SK-N-SH (cell line): ENCODE data around the gene NAP1L5. TPM values are rescaled to one million over a fixed set of nuclear protein-coding genes. Genes with fewer than 3 reads are reported as not detected.

Experiments
- CTCF ChIA-PET: fragments of 300-600, 350-600 bp; formaldehyde crosslinking; extraction: SDS; loops from one replicate; lab custom pipeline; 2021; lab: Yijun Ruan, JAX
- POLR2A ChIA-PET: fragments of 350-600 bp; sonication (Branson Sonifier 250); formaldehyde crosslinking; extraction: SDS; loops from one replicate; lab custom pipeline; 2020; ENCODE audit warnings: antibody characterized with exemption, inconsistent platforms; lab: Yijun Ruan, JAX
- DNase-seq: peaks from one replicate; pipeline ENCODE4 v3.0.0; 2012
- H2AFZ ChIP-seq: fragments of 200-600 bp; sonication (generic); 2 replicates; pipeline ENCODE4 v1.8.1; 2016; ENCODE audit warnings: antibody characterized with exemption, mild to moderate bottlenecking, low read depth
- H3F3A ChIP-seq: fragments of 200-600 bp; sonication (generic); replicated peaks from 2 replicates; pipeline ENCODE3; 2016; ENCODE audit warnings: antibody characterized with exemption, mild to moderate bottlenecking; ENCODE audit not compliant: insufficient read depth
- H3K27ac ChIP-seq, 2 experiments: fragments of 200-500 bp in 1 of 2; fragments of 200-600 bp in 1 of 2; sonication (Bioruptor generic) in 1 of 2; sonication (generic), shearing (Covaris generic) in 1 of 2; 2 replicates each; pipeline versions ENCODE4 v1.5.1 to v1.6.1; 2014 to 2016; ENCODE audit warnings: low read depth in 2 of 2, inconsistent platforms in 1 of 2, low read length in 1 of 2, mild to moderate bottlenecking in 1 of 2, mixed read lengths in 1 of 2
- H3K27me3 ChIP-seq: fragments of 200-600 bp; sonication (generic), shearing (Covaris generic); 2 replicates; pipeline ENCODE4 v1.6.1; 2016; ENCODE audit warnings: mixed run types; ENCODE audit not compliant: insufficient read depth
- H3K36me3 ChIP-seq, 2 experiments: fragments of 200-500 bp in 1 of 2; fragments of 200-600 bp in 1 of 2; sonication (Bioruptor generic) in 1 of 2; sonication (generic) in 1 of 2; replicated peaks in 1 of 2; 2 replicates each; pipeline versions ENCODE3 to v1.5.1; 2014 to 2016; ENCODE audit warnings: low read length in 1 of 2, mild to moderate bottlenecking in 1 of 2; ENCODE audit not compliant: insufficient read depth in 2 of 2, control insufficient read depth in 1 of 2
- H3K4me1 ChIP-seq, 2 experiments: fragments of 200-500 bp in 1 of 2; fragments of 200-600 bp in 1 of 2; sonication (Bioruptor generic) in 1 of 2; sonication (generic), shearing (Covaris generic) in 1 of 2; 2 replicates each; pipeline versions ENCODE4 v1.5.1 to v1.6.1; 2014 to 2016; ENCODE audit warnings: low read depth in 1 of 2, low read length in 1 of 2, mixed run types in 1 of 2; ENCODE audit not compliant: insufficient read depth in 2 of 2, control insufficient read depth in 1 of 2
- H3K4me2 ChIP-seq: fragments of 200-600 bp; sonication (generic), shearing (Covaris generic); 2 replicates; pipeline ENCODE4 v1.6.1; 2017; ENCODE audit warnings: mixed run types
- H3K4me3 ChIP-seq, 2 experiments: fragments of 200-500 bp in 1 of 2; fragments of 200-600 bp in 1 of 2; sonication (Bioruptor generic) in 1 of 2; sonication (generic), shearing (Covaris generic) in 1 of 2; 2 replicates each; pipeline versions ENCODE4 v1.5.1 to v1.8.1; 2014 to 2016; ENCODE audit warnings: low read depth in 2 of 2, inconsistent platforms in 1 of 2, low read length in 1 of 2, mild to moderate bottlenecking in 1 of 2, mixed read lengths in 1 of 2, moderate library complexity in 1 of 2
- H3K79me2 ChIP-seq: fragments of 200-600 bp; sonication (generic); 2 replicates; pipeline ENCODE4 v1.8.1; 2017; ENCODE audit warnings: mild to moderate bottlenecking; ENCODE audit not compliant: insufficient read depth
- H3K9ac ChIP-seq: fragments of 200-600 bp; sonication (generic); 2 replicates; pipeline ENCODE4 v1.6.1; 2017; ENCODE audit warnings: mixed run types
- H3K9me2 ChIP-seq: fragments of 200-600 bp; sonication (generic); 2 replicates; pipeline ENCODE4 v1.6.1; 2017; ENCODE audit warnings: mixed run types
- H3K9me3 ChIP-seq: fragments of 200-600 bp; sonication (generic); 2 replicates; pipeline ENCODE4 v1.6.1; 2017; ENCODE audit warnings: mixed run types, mild to moderate bottlenecking, moderate library complexity
- H4K20me1 ChIP-seq: fragments of 200-600 bp; sonication (generic); 2 replicates; pipeline ENCODE4 v1.6.1; 2017; ENCODE audit warnings: mild to moderate bottlenecking, mixed run types; ENCODE audit not compliant: insufficient read depth
- EZH2phosphoT487 ChIP-seq: fragments of 200-600 bp; sonication (generic); IDR thresholded peaks from 2 replicates; pipeline ENCODE4 v1.6.1; 2017; ENCODE audit warnings: low read depth, mixed run types, mild to moderate bottlenecking, antibody characterized with exemption, moderate library complexity, borderline replicate concordance
- FOXM1 ChIP-seq: IDR thresholded peaks from 2 replicates; pipeline ENCODE4 v1.4.0; 2012; ENCODE audit warnings: low read depth, mild to moderate bottlenecking
- GABPA ChIP-seq: IDR thresholded peaks from 2 replicates; pipeline ENCODE4 v1.4.0; 2012; ENCODE audit warnings: low read depth, mild to moderate bottlenecking
- JUND ChIP-seq: IDR thresholded peaks from 2 replicates; pipeline ENCODE4 v1.4.0; 2012
- MXI1 ChIP-seq: IDR thresholded peaks from 2 replicates; pipeline ENCODE4 v1.6.1; 2012; ENCODE audit warnings: mild to moderate bottlenecking, low read depth, low read length, improper control_type of control experiment
- RAD21 ChIP-seq: IDR thresholded peaks from 2 replicates; pipeline ENCODE4 v1.6.1; 2012; ENCODE audit warnings: mild to moderate bottlenecking, low read length
- RFX5 ChIP-seq: IDR thresholded peaks from 2 replicates; pipeline ENCODE4 v1.6.1; 2012; ENCODE audit warnings: mild to moderate bottlenecking, improper control_type of control experiment, low read length
- RXRA ChIP-seq: IDR thresholded peaks from 2 replicates; pipeline ENCODE4 v1.4.0; 2012; ENCODE audit warnings: low read depth, mild to moderate bottlenecking, borderline replicate concordance
- SIN3A ChIP-seq: IDR thresholded peaks from 2 replicates; pipeline ENCODE4 v1.6.1; 2012; ENCODE audit warnings: low read depth, mild to moderate bottlenecking, low read length, moderate library complexity, borderline replicate concordance
- SMC3 ChIP-seq: IDR thresholded peaks from 2 replicates; pipeline ENCODE4 v1.6.1; 2012; ENCODE audit warnings: low read depth, low read length, improper control_type of control experiment
- WGBS: methylation state at CpG from one replicate; pipeline ENCODE4 v1.1.6; 2017; ENCODE audit warnings: low lambda C conversion rate; 5-methylcytosine and 5-hydroxymethylcytosine counted together
- polyA plus RNA-seq, 3 experiments: library from polyadenylated mRNA; depleted of rRNA; stranded (reverse); fragments of >200 nt; gene quantifications; 2 replicates each; pipeline ENCODE4 v1.2.3, GENCODE V29; 2012
- TF ChIP-seq, protein P1 (sequence below): IDR thresholded peaks from 2 replicates; pipeline ENCODE4 v1.6.1; 2012; ENCODE audit warnings: mild to moderate bottlenecking, low read depth, low read length, moderate library complexity
- TF ChIP-seq, protein P2 (sequence below): IDR thresholded peaks from 2 replicates; pipeline ENCODE4 v1.4.0; 2012; ENCODE audit warnings: low read depth, borderline replicate concordance

Gene NAP1L5
- polyA plus RNA-seq, 1 of the 3 experiments (the other 2 are of a cell fraction): 7.5 TPM

- TF ChIP-seq RXRA: no peak
- TF ChIP-seq, protein P1, sequence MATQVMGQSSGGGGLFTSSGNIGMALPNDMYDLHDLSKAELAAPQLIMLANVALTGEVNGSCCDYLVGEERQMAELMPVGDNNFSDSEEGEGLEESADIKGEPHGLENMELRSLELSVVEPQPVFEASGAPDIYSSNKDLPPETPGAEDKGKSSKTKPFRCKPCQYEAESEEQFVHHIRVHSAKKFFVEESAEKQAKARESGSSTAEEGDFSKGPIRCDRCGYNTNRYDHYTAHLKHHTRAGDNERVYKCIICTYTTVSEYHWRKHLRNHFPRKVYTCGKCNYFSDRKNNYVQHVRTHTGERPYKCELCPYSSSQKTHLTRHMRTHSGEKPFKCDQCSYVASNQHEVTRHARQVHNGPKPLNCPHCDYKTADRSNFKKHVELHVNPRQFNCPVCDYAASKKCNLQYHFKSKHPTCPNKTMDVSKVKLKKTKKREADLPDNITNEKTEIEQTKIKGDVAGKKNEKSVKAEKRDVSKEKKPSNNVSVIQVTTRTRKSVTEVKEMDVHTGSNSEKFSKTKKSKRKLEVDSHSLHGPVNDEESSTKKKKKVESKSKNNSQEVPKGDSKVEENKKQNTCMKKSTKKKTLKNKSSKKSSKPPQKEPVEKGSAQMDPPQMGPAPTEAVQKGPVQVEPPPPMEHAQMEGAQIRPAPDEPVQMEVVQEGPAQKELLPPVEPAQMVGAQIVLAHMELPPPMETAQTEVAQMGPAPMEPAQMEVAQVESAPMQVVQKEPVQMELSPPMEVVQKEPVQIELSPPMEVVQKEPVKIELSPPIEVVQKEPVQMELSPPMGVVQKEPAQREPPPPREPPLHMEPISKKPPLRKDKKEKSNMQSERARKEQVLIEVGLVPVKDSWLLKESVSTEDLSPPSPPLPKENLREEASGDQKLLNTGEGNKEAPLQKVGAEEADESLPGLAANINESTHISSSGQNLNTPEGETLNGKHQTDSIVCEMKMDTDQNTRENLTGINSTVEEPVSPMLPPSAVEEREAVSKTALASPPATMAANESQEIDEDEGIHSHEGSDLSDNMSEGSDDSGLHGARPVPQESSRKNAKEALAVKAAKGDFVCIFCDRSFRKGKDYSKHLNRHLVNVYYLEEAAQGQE: no peak
- TF ChIP-seq EZH2phosphoT487: no peak
- TF ChIP-seq SIN3A: no peak
- TF ChIP-seq RFX5: no peak
Measured at GRCh38 chr4:88732714-88733368, 35.2 kb upstream of the NAP1L5 start (continued).

- WGBS: 93% methylated on average over 4 of the region's 4 CpGs
- TF ChIP-seq SMC3 (no peak), EZH2phosphoT487 (no peak), RAD21 (no peak), RXRA (no peak), GABPA (no peak), MXI1 (no peak), FOXM1 (no peak), JUND (no peak)
- TF ChIP-seq, protein P2, sequence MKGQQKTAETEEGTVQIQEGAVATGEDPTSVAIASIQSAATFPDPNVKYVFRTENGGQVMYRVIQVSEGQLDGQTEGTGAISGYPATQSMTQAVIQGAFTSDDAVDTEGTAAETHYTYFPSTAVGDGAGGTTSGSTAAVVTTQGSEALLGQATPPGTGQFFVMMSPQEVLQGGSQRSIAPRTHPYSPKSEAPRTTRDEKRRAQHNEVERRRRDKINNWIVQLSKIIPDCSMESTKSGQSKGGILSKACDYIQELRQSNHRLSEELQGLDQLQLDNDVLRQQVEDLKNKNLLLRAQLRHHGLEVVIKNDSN: no peak
- TF ChIP-seq, protein P1: no peak
- POLR2A ChIA-PET: no interaction called here
- Histone ChIP-seq H3K27ac (no peak overlapping the region), H2AFZ (no peak overlapping the region), H3K4me1 (peaks cover 0 to 5% of the 10 kb centered on the region in 2 experiments; a peak in 1 of 4 replicates), H3K4me3 (no peak overlapping the region), H3K9ac (no peak overlapping the region), H3K79me2 (no peaks in the 10 kb centered on the region), H4K20me1 (no peaks in the 10 kb centered on the region), H3K9me3 (no peaks in the 10 kb centered on the region), H3K9me2 (no peaks in the 10 kb centered on the region), H3K36me3 (peaks cover 8 to 33% of the 10 kb centered on the region in 2 experiments), H3K4me2 (no peak overlapping the region), H3F3A (no peaks in the 10 kb centered on the region), H3K27me3 (no peaks in the 10 kb centered on the region)
- CTCF ChIA-PET: no interaction called here
- no peak for DNase-seq
Measured at GRCh38 chr4:88731381-88731780, 33.8 kb upstream of the NAP1L5 start.
